ENCODE results near the gene SLC25A43.
A peak's percentile ranks its signal among the peaks of the same experiment; 100 is the strongest.

Gene SLC25A43

DNA sequence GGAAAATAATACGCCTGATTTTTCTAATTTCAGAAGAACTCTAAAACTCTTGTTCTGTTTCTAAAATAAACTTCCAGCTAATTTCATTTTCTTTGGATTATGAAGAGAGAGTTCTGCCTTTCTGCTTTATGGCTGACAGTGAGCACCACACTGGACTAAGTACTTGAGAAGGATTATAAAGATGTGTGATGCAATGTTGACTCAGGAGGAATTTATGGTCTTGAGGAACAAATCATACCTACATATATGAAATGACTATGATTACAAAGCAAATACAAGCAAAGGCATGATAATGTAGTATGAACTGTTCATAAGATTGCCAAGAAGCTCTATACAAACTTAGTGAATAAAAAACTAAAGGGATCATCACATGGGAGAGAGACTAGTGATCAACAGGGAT, 56.1 kb downstream of the SLC25A43 start:
- TF ChIP-seq, protein P1, sequence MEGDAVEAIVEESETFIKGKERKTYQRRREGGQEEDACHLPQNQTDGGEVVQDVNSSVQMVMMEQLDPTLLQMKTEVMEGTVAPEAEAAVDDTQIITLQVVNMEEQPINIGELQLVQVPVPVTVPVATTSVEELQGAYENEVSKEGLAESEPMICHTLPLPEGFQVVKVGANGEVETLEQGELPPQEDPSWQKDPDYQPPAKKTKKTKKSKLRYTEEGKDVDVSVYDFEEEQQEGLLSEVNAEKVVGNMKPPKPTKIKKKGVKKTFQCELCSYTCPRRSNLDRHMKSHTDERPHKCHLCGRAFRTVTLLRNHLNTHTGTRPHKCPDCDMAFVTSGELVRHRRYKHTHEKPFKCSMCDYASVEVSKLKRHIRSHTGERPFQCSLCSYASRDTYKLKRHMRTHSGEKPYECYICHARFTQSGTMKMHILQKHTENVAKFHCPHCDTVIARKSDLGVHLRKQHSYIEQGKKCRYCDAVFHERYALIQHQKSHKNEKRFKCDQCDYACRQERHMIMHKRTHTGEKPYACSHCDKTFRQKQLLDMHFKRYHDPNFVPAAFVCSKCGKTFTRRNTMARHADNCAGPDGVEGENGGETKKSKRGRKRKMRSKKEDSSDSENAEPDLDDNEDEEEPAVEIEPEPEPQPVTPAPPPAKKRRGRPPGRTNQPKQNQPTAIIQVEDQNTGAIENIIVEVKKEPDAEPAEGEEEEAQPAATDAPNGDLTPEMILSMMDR (IDR thresholded peaks at IDR 0.05; ENCODE audit: extremely low read depth, missing control alignments) = no peak
- DNase-seq (ENCODE audit: low spot score) = no peak

DNA sequence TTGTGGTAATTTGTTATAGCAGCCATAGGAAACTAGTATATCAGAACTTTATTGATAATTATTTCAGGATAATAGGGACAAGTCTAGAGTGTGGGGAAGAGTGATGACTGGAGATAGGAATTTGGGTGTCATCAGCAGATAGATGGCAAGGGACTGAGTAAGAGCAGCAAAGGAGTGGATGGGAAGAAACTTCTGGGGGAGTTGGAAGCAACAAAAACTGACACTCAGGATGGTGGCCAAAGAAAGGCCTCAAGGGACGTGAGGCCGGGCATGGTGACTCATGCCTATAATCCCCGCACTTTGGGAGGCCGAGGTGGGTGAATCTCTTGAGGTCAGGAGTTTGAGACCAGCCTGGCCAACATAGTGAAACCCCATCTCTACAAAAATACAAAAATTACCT, 60.0 kb downstream of the SLC25A43 start:
- TF ChIP-seq, protein P1 (IDR thresholded peaks at IDR 0.05; ENCODE audit: extremely low read depth, missing control alignments) = no peak
- DNase-seq (ENCODE audit: low spot score) = no peak

- TF ChIP-seq, protein P1 (IDR thresholded peaks at IDR 0.05; ENCODE audit: extremely low read depth, missing control alignments) = no peak
- DNase-seq (ENCODE audit: low spot score) = no peak
Observed at GRCh38 chrX:119465555-119465954, 66.4 kb downstream of the SLC25A43 start.

DNA sequence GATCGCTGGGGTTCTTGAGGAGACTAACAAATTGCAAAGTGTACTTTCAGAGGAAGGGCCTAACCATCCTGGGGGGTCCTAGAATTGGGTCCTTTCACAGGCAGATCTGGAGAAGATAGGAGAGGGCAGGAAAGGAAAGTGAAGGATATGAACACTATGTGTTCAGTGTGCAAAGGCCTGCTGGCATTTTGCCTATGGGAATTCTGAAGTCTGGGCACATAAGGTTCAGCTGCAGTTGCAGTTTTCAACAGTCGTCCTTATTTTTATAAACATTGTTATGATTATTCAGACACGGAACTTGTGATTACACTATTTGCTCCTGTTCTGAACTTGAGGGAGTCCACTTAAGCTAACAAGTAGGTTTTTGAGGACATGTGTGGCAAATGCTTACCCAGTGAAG, 67.8 kb downstream of the SLC25A43 start:
- TF ChIP-seq, protein P1 (IDR thresholded peaks at IDR 0.05; ENCODE audit: extremely low read depth, missing control alignments) = no peak
- DNase-seq (ENCODE audit: low spot score) = no peak

DNA sequence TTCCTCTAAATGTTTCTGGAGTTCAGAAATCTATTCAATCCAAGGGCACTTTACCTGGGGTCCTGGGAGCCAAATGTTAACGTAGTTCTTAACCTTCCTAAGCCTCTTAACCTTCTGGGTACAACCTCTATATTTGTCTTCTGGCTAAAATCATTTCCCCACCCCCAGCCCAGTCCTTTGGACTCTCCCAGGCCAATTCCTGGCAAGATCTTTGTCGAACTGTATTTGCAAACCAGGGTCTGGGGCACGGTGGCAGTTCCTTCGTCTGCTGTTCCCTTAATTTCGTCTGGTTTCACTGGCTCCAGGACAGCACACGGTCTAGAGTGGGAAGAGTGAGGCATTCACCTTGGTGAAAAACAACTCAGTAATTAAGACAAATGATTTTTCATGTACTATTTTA, 68.3 kb downstream of the SLC25A43 start:
- TF ChIP-seq, protein P1 (IDR thresholded peaks at IDR 0.05; ENCODE audit: extremely low read depth, missing control alignments) = no peak
- DNase-seq (ENCODE audit: low spot score) = no peak

- DNase-seq (ENCODE audit: low spot score) = peak; percentile 88
- TF ChIP-seq, protein P1 (IDR thresholded peaks at IDR 0.05; ENCODE audit: extremely low read depth, missing control alignments) = no peak
Observed at GRCh38 chrX:119467842-119468550, 68.9 kb downstream of the SLC25A43 start, which contains the start of gene SLC25A5. Gene SLC25A5, plus strand, starts transcription at chrX:119468444. Its CDS starts 72 bp downstream, at chrX:119468516.

DNA sequence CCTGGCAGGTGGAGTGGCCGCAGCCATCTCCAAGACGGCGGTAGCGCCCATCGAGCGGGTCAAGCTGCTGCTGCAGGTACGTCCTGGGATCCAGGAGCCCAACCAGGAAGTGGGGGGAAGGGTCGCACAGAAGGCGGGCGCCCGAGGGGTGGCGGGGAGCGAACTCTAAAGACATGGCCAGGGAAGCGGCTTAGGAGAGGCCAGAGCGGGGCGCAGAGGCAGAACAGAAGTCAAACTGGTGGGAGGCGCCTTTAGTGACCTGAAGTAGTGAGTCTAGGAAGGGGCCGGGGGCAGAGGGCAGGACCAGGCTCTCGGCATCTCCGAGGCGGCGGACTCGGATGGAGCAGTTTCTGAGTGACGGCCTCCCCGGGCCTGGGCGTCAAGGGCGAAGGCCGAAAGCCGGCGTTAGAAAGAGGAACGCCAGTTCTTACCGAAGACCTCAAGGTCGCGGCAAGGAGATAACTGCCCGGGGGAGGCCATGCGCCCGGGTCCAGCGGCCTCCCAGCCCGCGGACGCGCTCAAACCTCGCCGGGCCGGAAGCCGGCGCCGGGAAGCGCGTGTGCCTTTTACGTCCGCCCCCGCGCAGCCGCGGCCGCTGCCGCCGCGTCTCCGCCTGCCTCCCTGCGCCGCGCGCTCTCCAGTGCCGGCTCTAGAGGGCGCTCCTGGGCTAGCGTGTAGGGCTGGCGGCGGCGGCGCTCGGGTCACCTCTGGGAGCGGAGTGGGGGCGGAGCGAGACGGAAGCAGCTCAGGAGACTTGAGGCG, 69.6 kb downstream of the SLC25A43 start:
- TF ChIP-seq, protein P1 (IDR thresholded peaks at IDR 0.05; ENCODE audit: extremely low read depth, missing control alignments) = peak; percentile 65
- DNase-seq (ENCODE audit: low spot score) = peak; percentile 85

Data from GM20000 (cell line).